DMS53 treated with DMSO at 0.1 percent for 48 hours (cell line): Measurements from ENCODE around the gene ARHGEF38.

Experiments used
- DNase-seq: peaks from one replicate; lab custom pipeline; 2025; ENCODE audit not compliant: unreplicated experiment; lab: John Stamatoyannopoulos, UW

The ARHGEF38 gene, protein sequence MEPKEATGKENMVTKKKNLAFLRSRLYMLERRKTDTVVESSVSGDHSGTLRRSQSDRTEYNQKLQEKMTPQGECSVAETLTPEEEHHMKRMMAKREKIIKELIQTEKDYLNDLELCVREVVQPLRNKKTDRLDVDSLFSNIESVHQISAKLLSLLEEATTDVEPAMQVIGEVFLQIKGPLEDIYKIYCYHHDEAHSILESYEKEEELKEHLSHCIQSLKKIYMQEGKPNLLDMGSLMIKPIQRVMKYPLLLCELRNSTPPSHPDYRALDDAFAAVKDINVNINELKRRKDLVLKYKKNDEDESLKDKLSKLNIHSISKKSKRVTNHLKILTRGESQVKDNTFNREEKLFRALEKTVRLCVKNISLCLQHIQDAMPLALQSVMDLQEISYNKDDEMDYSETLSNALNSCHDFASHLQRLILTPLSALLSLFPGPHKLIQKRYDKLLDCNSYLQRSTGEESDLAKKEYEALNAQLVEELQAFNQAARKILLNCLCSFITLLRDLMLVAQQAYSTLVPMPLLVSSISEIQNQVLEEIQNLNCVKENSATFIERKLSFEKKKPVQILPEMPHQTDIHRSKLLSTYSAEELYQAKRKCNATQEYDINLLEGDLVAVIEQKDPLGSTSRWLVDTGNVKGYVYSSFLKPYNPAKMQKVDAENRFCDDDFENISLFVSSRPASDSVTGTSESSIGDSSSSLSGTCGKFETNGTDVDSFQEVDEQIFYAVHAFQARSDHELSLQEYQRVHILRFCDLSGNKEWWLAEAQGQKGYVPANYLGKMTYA

DNA sequence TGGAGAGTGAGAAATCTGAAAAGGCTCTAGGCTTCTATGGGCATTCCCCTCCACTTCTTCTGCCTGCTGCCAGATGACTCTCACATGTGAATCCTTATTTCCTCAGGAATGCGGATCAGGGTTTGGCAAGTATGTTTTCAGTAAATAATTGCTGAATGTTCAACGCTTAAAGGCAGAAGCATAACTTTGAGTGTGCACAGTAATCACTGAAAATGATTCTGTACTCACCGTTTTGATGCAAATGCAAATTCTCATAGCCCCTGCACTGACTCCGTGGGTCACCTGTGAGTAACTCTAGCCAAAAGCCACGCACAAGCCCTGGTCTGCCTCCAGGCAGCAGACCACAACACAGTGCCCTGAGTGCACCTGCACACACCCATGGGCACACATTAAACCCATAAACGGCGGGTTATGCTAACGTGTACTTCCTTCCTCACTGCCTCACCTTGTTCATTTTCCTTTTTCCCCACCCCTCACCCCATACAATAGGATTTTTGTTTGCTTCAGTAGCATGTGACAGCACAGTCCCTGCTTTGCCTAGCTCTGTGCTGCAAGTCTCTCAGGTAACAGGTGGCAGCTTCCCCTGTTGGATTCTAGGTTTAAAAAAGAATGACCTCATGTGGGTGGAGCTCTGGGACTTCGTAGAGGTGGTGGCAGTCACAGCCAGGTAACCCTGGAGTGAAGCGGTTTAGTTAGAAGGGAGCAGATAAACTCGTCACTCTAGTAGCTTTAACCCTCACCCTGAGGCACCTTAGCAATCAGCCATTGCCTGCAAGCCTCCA is at the start of gene ARHGEF38:
Gene ARHGEF38, plus strand, starts transcription at position 656 of the 782 bp plus-strand sequence. CDS start 146 bp downstream, outside the sequence.
- peak; percentile 84 for DNase-seq

DNA sequence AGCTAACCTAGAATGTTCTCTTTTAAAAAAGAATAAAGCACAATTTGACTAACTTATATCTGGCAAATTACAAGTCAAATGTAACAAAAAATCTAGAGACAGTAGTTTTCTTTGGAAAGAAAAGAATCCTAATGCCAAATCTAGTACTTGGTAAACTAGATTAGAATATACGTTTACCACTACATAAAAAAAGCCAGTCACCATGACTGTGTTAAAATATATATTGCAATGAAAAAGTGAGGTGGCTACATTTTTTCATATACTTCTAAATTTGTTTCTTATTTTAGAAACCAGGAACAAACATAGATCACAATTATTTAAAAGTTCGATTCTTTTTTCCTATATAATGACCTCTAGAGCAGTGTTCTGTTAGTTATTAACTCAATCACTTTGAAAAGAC is 48.9 kb upstream of the ARHGEF38 start:
- no peak for DNase-seq

DNA sequence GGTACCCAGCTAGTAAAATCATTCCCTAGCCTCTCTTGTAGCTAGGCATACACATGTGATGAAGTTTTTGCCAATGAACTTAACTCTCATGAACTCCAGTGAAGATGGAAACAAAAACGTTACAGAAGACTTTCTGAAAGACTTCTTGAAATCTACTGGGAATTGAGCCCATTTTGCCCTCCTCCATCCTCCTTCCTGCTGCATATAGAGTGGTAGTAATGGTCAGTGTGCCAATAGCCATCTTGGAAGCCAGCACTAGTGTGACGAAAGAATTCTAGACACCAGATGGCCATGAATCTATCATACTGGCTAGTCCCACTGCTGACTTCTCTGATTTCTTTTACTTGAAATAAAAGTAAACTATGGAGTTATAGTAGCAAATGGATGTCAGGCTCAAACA is 47.7 kb upstream of the ARHGEF38 start:
- no peak for DNase-seq

DNA sequence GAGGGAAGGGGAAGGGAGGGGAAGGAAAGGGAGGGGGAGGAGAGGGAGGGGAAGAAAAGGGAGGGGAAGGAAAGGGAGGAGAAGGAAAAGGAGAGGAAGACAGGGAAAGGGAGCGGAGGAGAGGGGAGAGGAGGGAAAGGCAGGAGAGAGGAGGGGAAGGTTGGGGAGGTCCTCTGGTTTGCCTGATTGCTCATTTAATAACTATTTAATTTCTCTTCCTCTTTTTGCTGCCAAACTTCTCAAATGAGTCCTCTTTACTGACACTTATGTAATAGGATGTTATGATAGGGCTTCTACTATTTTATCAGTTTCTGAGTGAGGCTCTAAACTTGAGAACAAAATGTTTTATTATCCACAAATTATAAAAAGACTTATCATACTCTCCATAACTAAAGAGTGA is 43.1 kb upstream of the ARHGEF38 start:
- DNase-seq: no peak

DNA sequence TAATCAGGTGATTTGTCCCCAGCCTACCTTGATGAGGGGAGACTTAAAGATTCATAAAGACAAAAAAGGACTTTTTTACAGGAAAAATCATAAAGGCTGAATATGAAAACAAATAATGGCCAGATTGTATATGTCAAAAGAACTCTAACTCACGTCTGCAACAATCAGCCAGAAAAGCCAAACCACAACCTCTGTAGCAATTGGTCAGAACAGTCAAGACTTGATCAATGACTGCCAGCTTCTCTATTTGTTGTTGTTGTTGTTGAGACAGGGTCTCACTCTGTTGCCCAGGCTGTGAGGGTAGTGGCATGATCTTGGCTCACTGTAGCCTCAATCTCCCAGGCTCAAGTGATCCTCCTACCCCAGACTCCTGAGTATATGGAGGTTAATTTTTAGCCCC is 42.7 kb upstream of the ARHGEF38 start:
- DNase-seq: no peak

DNA sequence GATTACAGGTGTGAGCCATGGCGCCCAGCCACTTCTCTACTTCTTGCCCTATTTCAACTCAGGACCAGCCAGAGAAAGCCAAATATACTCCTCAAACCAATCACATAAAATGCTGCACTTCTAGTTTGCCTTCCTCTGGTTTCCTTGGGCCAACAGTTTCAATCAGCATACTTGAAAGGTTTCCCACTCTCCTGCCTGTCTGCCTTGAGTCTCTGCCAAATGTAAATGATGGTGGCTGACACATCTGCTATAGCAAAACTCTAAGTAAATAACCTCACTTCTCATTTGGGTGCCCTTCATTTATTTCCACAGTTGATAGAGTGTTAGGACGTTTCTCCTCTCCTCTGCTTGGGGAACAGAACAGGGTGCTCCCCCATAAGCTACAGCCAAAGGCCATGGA is 42.2 kb upstream of the ARHGEF38 start:
- no peak for DNase-seq

DNA sequence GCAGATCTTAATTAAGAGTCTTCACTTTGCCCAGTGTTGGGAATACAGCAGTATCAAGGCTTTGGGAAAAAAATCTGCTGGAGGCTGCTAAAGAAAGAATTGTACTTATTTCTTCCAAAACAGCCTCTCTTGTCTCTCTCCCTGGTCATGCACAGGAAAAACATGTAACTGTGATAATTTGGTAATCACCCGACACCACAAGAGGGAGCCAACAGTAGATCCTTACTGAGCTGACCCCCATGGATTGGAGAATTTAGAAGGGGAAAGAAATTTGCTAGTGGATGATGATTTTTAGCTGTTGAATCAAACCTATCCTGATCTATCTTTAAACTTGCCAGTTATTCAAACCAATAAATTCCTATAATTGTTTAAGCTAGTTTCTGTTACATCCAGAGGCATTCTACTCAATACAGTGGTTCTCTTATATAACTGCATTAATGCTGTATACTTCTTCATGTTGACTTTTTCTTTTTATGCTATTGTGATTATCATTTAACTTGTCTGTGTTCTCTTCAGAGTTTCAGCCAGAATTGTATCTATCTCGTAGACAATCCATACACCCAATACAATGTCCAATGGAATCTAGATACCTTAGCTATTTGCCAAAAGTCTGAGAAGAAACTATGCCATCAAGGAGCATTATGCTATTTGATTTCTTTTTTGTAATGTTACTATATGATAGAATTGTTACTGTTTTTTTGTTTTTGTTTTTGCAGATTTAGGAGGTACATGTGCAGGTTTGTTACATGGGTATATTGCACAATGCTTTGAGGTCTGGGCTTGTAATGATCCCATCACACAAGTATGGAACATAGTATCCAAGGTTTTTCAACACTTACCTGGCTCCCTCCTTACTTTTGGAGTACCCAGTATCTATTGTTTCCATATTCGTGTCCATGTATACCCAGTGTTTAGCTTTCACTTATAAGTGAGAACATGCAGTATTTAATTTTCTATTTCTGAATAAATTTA is 31.3 kb upstream of the ARHGEF38 start:
- peak; percentile 30 for DNase-seq

DNA sequence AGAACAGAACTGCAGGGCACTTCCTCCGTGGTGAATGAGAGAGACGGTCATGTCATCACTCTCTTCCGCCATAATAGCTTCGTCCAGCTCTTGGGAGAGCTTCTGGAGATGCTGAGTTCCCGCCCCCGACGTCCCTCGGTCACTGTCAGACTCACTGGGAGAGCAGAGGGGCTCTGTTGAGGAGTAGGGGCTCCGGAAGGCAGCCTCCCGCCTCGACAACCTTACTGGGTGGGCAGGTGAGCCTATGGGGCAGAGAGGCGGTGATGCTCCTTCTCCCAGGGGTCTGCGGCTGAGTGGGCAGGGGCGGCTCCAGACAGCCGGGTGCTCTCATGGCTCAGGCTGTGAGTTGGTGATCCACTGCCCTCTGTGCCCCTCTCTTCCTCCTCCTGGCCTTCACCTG is 25.8 kb upstream of the ARHGEF38 start:
- no peak for DNase-seq

DNA sequence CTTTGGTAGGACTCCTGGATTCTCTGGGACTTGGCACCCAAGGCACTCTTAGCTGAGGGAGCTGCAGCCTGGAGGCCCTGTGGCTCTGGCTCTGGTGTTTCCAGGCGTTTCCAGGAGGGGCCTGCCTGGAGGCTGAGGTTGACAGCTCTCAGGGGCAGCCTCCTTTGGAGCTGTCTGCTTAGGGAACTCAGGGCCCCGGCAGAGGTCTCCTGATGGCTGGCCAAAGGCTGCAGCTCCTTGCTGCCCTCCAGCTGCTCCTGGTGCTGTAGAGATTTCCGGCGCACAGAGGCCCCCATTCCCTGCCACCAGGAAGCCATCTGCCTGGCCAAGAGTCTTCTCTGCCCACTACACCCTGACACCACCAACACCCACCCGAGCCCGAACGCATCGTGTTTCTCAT is 25.3 kb upstream of the ARHGEF38 start:
- no peak for DNase-seq

DNA sequence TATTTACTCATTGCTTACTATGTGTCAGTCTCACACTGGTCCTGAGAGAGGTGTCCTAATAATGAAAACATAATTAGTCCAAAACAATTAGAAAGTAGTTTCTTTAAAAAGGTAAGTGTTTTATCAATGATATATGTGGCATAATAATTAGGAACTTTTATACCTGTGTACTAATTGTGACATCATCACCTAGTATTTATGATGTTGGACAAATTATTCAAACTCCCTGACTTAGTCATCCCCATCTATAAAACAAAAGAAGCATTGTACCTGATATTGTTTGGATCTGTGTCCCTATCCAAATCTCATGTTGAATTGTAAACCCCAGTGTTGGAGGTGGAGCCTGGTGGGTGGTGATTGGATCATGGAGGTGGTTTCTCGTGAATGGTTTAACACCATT is 15.8 kb upstream of the ARHGEF38 start:
- DNase-seq: no peak

DNA sequence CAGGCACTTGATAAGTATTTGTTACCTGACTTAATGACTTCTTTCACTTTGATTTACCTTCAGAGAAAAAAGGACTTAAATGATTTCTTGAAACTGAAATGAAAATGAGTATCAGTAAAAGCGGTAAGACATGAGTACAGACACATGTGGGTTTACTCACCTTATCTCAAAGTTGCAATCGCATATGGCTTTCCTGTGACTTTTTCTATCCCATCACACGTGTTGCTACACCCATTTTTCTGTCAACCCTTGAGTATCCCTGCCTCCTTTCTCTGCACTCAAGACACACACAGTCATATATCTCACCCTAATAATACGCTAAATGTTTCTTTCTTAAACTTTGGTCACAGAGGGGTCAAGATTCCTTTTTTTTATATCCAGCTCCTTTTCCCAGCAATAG is 11.0 kb upstream of the ARHGEF38 start:
- DNase-seq: no peak

DNA sequence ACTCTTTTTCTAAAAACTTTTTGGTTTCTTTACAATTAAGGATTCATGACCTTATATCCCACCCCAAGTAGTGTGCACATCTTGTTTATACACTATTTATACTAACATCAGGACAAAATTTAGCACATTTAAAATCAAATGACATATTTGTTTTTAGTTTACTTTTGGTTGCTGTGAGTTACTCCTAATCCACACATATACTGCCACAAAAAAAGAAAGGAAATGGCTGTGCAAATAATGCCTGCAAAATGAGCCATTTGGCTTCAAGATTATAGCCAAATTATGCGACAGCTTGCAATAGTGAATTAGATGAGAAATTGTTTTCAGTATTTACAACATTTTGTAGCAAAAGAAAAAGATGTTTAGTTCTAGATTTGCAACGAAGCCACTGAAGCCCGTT is 10.4 kb upstream of the ARHGEF38 start:
- DNase-seq: no peak

DNA sequence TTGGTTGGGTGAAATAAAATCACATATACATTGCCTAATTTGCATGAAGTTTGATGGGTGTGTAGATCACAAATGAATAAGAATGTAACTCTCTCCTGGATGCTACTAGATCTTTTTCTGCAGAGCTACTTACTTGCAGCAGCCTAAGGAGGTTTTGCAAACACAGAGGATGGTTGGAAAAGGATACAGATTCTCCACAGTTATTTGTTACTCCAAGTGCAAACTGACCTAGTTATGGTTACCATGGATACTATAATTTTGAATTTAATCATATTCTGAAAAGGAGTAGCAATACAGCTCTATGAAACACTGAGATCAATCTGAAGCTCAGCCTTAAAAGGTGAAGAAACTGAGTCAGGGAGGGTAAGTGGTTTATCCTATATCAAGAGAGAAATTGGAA is 9.1 kb upstream of the ARHGEF38 start:
- no peak for DNase-seq

DNA sequence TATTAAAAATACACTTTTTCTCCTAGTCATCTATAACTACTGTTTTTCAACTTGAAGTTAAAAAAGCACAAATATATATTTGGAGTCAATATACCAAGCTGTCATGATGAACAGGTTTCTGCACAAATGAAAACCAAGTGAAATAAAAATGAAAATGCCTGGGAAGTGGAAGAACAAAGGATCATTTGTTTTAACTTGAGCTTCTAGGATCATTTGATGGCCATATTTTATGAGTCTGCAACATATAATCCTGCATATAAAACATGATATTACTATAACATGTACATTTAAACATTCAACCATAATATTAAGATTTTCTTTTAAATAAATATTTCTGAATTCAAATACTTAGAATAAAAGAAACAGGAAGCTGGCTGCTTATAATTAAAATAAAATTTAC is 8.5 kb upstream of the ARHGEF38 start:
- no peak for DNase-seq

DNA sequence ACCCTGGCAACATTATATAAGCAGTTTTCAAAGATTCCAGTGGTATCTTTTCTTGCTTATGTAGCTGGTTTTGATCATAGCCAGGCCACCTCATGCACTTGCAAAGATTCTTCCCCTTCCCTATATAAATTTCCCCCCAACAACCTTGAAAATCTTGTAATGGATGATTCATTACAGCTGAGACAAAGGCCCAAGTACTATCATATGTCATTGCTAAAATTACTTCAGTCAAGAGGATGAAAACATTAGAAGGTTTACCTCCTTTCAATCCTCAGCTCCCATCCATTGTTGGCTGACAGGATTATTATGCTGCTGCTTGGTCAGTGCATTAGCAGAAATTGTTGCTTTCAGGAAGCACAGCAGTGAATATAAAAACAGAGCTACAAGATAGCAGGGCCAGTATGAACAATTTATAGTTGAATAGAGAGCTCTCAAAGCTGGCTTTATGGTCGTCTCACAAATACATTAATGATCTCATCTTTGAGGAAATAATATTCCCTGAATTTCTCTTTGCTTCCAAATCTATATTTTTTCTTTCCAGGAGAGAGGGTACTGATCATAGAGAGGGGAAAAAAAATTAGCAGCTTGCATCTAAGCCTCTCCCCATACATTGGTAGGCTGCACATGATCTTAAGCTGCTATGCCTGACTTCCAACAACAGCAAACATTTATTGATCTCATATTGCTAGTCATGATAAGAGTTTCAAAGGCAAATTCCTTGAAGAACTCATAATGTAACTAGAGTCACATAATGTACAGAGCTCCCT is 7.7 kb upstream of the ARHGEF38 start:
- DNase-seq: no peak

DNA sequence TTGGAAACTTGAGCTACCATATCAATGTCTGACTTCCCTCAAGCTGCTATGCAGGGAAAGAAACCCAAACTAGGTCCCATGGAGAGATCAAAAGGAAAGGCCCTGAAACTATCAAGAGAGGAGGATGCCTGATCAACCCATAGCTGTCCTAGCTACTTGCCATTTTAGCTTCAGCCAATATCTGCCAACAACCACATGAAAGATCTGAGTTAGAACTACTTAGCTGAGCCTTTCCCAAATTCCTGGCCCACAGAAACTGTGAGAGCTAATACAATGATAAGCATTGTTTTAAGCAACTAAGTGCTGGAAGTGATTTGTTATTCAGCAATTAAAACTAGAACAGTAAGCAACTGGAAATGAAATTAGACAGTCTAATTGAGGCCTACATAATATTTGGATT is 6.3 kb upstream of the ARHGEF38 start:
- no peak for DNase-seq

DNA sequence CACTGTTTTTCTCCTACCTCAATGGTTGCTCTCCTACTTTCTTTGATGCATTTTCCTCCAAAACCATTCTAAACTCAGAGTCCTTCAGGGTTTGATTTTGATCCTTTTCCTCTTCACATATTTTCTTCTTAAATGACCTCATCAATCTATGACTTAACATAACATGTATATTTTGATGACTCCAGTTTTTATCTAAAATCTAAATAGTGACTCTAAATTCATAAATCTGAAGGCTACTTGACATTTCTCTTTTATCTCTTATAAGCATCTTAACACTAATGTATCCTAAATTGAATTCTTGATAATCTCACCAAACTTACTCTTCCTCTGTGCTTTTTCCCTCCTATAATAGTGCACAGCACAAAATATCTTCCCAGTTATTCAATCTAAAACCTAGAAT is 4.7 kb upstream of the ARHGEF38 start:
- DNase-seq: no peak

DNA sequence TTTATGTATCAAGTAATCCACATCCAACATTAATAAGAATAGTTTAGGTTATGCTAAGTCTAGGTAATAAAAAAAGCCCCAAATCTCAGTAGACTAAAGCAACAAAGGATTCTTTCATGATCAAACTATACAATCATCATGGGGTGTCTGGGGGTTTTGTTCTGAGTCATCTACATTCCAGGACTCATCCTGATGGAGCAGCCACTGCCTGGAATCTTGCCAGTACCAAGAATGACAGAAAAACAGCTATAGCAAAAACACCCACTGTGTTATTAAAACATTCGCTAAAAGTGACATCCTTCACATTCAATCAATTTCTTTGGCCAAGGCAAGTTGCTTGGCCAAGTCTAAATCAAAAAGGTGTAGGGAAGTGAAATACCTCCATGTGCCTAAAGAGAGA is 3.9 kb upstream of the ARHGEF38 start:
- DNase-seq: no peak

DNA sequence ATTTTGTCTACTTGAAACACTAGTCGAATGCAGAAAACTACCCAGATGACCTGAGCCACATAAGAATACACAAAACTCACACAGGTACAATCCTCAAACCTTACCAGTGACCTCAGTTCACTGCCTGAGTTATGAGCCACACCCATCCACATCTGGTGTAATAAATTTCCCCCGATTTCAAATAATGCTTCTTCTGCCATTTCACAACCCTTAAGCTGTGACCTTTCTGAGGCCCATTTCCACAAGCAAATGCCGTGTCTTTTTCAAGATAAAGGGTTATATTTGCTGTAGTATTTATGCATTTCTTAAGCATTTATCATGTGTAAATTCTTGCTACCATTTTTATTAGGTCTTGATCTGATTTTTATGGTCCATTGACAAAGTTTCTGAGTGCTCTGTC is 1.8 kb upstream of the ARHGEF38 start:
- no peak for DNase-seq

DNA sequence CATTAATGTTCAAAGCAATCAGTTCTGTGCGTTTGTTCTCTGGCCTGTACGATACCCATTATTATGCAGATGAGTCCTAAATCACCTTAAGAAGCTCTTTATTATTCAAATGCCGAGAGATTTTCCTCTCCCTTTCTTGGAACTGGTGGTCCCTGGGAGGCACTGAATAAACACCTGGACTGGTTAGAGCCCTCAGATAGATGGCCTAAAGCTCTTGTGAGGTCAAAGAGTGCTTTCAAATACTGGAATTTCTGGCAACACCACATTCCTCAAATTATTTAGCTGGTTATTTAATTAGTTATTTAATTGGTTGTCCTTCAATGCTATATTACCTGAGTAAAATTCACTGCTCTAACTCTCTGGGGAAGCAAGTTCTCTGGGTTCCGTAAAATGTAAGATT is 3.0 kb downstream of the ARHGEF38 start:
- DNase-seq: no peak
